Mucosa of descending colon (tissue), 3 donors: ENCODE results near the gene GRM8. TPM values are rescaled to one million over a fixed set of nuclear protein-coding genes. Genes with fewer than 3 reads are reported as not detected.

ENCODE experiments used
- ATAC-seq: fragments of 200-7000 bp; cut with Tn5 transposase; one replicate; pipeline ENCODE4 v1.9.1; 2020; ENCODE audit warnings: mild to moderate bottlenecking, moderate library complexity
- DNase-seq, 3 donors: peaks; one replicate each; pipeline ENCODE4 v3.0.0-alpha.2; 2020
- H3K36me3 ChIP-seq: fragments of 200-600 bp; one replicate; pipeline ENCODE4 v1.8.0; 2021; ENCODE audit warnings: low read depth, mild to moderate bottlenecking
- H3K4me1 ChIP-seq: fragments of 200-600 bp; one replicate; pipeline ENCODE4 v1.8.0; 2021; ENCODE audit warnings: low read depth, mild to moderate bottlenecking
- H3K4me3 ChIP-seq: fragments of 200-600 bp; one replicate; pipeline ENCODE4 v1.8.0; 2021; ENCODE audit warnings: mild to moderate bottlenecking
- H3K9me3 ChIP-seq: fragments of 200-600 bp; one replicate; pipeline ENCODE4 v1.8.0; 2021; ENCODE audit warnings: mild to moderate bottlenecking
- intact Hi-C, 2 donors: fragments of 100-400 bp; cut with DNase I in 1 of 2; cut with micrococcal nuclease in 1 of 2; formaldehyde crosslinking; loops; one replicate each; pipeline versions ENCODE4 v1.11.0 to v1.11.1; 2022; cut with DNase I, micrococcal nuclease
- total RNA-seq, 3 donors: library from RNA; stranded (reverse); fragmentation: NEBNext Ultra II Directional in 2 of 3; extraction: Animal tissue kit (Norgen Biotek cat#: 25700) in 2 of 3; gene quantifications; one replicate each; pipeline versions ENCODE4 v1.2.1 to v1.2.4, GENCODE V29; 2021 to 2023
- TF ChIP-seq, protein P1 (sequence below): fragments of 200-600 bp; IDR thresholded peaks from one replicate; pipeline ENCODE4 v1.8.0; 2022; ENCODE audit warnings: antibody characterized with exemption, mild to moderate bottlenecking
- donor health status: DM: no; HTN: no; CAD: no; lungs with moderate emphysema.
- donor health status: DM: no; HTN: no; CAD: no.
- donor health status: DM: no; HTN: yes; CAD: no.

GRM8 gene
- total RNA-seq, 3 donors from 2014 or later = 0.41 to 9.2 (median 4.4) TPM

DNA sequence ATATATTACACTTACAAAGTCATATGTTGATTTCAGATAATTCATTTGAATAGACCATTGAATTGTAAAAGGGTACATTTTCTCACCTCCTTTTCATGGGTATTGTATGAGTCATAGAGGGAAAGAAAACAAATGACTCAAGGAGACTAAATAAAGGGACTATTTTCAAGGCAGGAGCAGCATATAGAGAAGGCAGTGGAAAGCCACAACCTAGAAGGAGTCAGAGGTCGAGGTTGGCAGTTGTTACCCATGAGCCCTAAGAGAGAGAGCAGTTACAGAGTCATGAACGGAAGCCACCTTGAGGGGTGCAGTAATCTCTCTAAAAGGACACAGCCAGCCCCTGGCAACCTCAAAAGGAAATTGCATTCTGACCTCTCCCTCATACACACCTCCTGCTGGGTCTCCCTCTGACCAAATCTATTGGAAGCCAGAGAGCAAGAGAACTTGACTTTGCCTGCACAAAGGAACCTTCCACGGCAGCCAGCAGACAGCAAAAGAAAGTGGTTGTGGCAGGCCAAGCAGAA, 137.9 kb downstream of the GRM8 start:
- DNase-seq = no peak
- no peaks in the 10 kb centered on the region for H3K9me3 ChIP-seq
- H3K36me3 ChIP-seq = no peaks in the 10 kb centered on the region
- TF ChIP-seq, protein P1, sequence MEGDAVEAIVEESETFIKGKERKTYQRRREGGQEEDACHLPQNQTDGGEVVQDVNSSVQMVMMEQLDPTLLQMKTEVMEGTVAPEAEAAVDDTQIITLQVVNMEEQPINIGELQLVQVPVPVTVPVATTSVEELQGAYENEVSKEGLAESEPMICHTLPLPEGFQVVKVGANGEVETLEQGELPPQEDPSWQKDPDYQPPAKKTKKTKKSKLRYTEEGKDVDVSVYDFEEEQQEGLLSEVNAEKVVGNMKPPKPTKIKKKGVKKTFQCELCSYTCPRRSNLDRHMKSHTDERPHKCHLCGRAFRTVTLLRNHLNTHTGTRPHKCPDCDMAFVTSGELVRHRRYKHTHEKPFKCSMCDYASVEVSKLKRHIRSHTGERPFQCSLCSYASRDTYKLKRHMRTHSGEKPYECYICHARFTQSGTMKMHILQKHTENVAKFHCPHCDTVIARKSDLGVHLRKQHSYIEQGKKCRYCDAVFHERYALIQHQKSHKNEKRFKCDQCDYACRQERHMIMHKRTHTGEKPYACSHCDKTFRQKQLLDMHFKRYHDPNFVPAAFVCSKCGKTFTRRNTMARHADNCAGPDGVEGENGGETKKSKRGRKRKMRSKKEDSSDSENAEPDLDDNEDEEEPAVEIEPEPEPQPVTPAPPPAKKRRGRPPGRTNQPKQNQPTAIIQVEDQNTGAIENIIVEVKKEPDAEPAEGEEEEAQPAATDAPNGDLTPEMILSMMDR = no peak
- H3K4me3 ChIP-seq = no peak overlapping the region
- intact Hi-C loops = no loop called here
- no peak for ATAC-seq
- no peaks in the 10 kb centered on the region for H3K4me1 ChIP-seq

DNA sequence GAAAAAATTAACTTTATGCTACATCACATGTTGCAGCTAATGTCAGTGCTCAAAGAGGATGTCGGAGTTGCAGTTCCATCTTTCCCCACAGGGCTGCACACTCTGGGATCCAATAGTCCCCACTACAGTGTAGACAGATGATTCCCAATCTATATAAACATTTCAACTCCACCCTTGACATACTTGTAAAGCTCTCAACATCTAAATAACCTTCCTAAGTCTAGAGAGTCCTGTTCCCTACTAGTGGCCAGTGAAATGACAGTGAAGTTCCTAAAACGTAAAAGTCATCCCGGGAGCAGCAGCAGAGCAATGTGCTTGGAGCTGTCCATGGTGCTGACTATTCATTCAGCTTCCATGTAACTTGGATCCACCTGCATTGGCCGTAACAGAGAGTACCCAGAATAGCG, 145.1 kb downstream of the GRM8 start:
- Histone ChIP-seq H3K4me3 (no peak overlapping the region), H3K9me3 (no peaks in the 10 kb centered on the region), H3K36me3 (no peaks in the 10 kb centered on the region), H3K4me1 (no peaks in the 10 kb centered on the region)
- DNase-seq (peak in 2 of 3 donors; percentile 27 to 85), ATAC-seq (peak; percentile 88)
- intact Hi-C loops = no loop called here
- TF ChIP-seq, protein P1 = no peak

DNA sequence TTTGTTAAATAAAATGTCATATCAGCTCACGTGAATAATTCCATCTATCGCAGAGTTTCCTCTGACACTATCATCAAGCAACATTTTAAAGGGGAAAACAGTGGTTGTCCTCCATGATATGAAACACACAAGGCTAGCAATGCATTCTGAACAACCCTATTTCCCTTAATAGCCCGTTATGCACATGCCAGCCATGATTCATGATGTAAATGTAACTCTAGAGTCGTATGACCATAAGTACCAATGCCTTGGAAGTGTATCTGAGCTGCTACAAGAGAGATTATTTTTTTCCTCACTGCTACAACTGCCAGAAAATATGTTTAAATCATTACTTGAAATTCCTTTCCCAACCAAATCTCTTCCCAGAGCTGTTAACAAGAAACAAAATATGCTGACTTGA, 159.4 kb downstream of the GRM8 start:
- no peak for ATAC-seq
- intact Hi-C loops = no loop called here
- TF ChIP-seq, protein P1 = no peak

DNA sequence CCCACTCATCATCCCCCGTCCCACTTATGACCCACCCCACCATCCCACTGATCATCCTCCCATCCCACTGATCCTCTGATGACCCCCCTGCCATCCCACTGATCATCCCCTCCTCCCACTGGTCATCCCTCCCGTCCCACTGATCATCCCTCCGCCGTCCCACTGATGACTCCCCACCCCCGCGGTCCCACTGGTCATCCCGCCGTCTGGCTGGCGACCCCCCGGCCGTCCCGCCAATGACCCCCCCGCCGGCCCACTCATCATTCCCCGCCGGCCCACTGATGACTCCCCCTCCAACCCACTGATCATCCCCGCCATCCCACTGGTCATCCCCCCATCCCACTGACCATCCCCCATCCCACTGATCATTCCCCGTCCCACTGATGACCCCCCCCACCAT, 161.1 kb downstream of the GRM8 start:
- ATAC-seq (no peak), DNase-seq (no peak)
- Histone ChIP-seq H3K9me3 (no peaks in the 10 kb centered on the region), H3K36me3 (no peaks in the 10 kb centered on the region), H3K4me3 (no peak overlapping the region), H3K4me1 (no peaks in the 10 kb centered on the region)
- TF ChIP-seq, protein P1 = no peak
- intact Hi-C loops = no loop called here

More for the DNA sequence above, 159.4 kb downstream of the GRM8 start:
- Histone ChIP-seq H3K4me1 (no peaks in the 10 kb centered on the region), H3K4me3 (no peak overlapping the region), H3K36me3 (no peaks in the 10 kb centered on the region), H3K9me3 (no peaks in the 10 kb centered on the region)
- no peak for DNase-seq

DNA sequence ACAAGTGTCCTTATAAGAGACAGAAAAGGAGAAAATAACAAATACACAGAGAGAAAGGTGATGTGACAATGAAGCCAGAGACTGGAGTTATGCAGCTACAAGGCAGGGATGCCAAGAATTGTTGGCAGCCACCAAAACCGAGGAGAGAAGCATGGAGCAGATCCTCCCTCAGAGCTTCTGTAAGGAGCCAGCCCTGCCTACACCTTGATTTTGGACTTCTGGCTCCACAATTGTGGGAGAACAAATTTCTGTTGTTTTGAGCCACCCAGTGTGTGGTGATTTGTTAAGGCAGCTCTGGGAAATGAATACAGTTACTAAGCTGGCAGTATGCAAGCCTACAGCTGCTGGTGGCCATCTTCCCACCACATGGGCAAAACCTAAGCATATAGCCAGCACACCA, 163.6 kb downstream of the GRM8 start:
- H3K4me3 ChIP-seq = no peak overlapping the region
- ATAC-seq = no peak
- H3K4me1 ChIP-seq = no peaks in the 10 kb centered on the region
- intact Hi-C loops = no loop called here
- TF ChIP-seq, protein P1 = no peak
- H3K9me3 ChIP-seq = no peaks in the 10 kb centered on the region
- DNase-seq = no peak
- H3K36me3 ChIP-seq = no peaks in the 10 kb centered on the region

DNA sequence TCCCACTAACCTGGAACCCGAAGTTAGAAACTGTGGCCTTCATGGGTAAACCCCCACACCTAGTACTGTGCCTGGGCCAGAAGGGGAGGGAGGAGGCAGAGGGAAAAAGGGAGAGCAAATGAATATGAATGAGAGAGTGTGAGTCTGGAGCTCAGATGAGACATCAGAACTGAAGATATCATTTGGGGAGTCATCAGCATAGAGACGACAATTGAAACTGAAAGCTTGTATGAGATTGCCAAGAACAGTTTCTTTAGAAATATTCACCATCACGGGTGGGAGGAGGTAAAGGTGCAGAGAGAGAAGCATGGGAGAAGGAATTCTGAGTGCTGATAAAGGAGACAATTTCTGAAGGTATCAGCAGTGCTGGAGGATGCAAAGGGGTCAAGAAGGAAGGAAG, 171.2 kb downstream of the GRM8 start:
- Histone ChIP-seq H3K4me1 (no peaks in the 10 kb centered on the region), H3K9me3 (no peaks in the 10 kb centered on the region), H3K4me3 (no peak overlapping the region), H3K36me3 (no peaks in the 10 kb centered on the region)
- TF ChIP-seq, protein P1 = no peak
- ATAC-seq (no peak), DNase-seq (no peak)
- intact Hi-C loops = no loop called here
